Measurements from ENCODE around the gene NDUFA13.

DNA sequence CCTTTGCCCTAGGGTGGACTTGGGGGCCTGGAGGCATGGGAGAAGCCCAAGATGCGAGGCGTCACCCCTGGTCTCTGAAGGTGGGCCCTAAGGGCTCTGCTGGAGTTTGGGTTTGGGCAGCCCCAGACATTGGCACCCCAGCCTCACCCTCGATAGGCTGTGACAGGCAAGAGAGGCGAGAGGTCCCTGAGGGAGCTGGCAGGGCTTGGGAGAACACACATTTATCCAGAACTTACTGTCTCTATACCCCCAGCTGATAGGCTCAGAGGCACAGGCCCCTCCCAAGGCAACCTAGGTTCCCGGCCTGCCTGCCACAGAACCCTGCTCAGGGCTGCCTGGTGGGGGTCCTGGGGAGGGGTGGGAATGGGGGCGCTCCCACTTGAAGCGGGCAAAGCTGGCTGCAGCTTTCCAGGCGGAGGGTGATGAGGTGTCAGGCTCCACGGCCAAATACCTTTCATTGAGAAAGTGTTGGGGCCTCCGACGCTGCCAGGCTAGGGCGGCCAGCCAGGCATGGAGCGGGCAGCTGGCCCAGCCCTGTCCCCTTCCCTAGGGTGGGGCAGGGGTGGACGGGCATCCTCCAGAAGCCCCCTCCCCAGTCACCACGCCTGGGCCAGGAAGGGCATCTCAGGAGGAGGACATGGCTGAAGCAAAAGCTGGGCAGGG lies 31.8 kb downstream of the NDUFA13 start:
- TF ChIP-seq CTCF (conservative IDR thresholded peaks at IDR 0.05) (no peak), EZH2 (IDR thresholded peaks at IDR 0.05; ENCODE audit: low read depth) (no peak)
